Uterus (tissue), 2 donors: ENCODE results near the gene IKBIP.

Experiments used
- POLR2A ChIP-seq, 2 donors: fragments of 450-650 bp; IDR thresholded peaks; one replicate each; pipeline ENCODE4 v1.6.1; 2016; ENCODE audit warnings: antibody characterized with exemption in 2 of 2, mild to moderate bottlenecking in 1 of 2, moderate library complexity in 1 of 2
- TF ChIP-seq, protein P1 (sequence below), 4 experiments: fragments of 200-600 bp in 2 of 4; fragments of 450-650 bp in 2 of 4; sonication (generic) in 2 of 4; IDR thresholded peaks; one replicate each; pipeline ENCODE4 v1.5.1; 2016 to 2019; ENCODE audit warnings: antibody characterized with exemption in 4 of 4, mild to moderate bottlenecking in 2 of 4, moderate library complexity in 1 of 4

DNA sequence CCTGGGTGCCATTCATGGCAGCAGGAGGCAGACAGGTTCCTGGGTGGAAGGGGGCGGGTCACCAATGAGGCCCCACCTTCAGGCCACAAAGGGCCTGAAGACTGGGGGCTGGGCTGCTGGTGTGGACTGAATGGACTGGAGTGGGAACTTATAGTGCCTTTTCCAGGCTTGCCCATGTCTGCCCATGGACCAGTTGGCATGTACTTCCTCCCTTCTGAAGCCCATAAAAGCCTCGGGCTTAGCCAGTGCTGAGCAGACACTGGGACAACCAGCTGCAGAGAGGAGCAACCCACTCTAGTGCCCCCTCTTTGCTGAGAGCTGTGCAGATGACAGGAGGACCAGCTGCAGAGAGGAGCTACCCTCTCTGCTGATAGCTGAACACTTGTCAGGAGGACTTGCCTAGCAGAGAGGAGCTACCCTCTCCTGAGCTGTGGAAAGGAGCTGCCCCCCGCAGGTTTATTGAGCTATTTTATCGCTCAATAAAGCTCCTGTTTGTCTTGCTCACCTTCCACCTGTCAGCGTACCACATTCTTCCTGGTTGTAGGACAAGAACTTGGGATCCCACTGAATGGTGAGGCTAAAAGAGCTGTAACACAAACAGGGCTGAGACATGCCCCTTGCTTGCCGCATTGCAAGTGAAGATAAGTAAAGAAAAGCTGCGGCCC, 34.5 kb upstream of the IKBIP start:
- TF ChIP-seq POLR2A (IDR thresholded peaks at IDR 0.05): no peak
- TF ChIP-seq, protein P1, sequence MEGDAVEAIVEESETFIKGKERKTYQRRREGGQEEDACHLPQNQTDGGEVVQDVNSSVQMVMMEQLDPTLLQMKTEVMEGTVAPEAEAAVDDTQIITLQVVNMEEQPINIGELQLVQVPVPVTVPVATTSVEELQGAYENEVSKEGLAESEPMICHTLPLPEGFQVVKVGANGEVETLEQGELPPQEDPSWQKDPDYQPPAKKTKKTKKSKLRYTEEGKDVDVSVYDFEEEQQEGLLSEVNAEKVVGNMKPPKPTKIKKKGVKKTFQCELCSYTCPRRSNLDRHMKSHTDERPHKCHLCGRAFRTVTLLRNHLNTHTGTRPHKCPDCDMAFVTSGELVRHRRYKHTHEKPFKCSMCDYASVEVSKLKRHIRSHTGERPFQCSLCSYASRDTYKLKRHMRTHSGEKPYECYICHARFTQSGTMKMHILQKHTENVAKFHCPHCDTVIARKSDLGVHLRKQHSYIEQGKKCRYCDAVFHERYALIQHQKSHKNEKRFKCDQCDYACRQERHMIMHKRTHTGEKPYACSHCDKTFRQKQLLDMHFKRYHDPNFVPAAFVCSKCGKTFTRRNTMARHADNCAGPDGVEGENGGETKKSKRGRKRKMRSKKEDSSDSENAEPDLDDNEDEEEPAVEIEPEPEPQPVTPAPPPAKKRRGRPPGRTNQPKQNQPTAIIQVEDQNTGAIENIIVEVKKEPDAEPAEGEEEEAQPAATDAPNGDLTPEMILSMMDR (IDR thresholded peaks at IDR 0.05): no peak
